Thyroid gland (tissue), 4 donors: ENCODE results near the gene NR2F1-AS1. TPM values are rescaled to one million over a fixed set of nuclear protein-coding genes. Genes with fewer than 3 reads are reported as not detected.

Experiments
- DNase-seq, 2 donors: peaks; one replicate each; pipeline ENCODE4 v3.0.0-alpha.2; 2019
- H3K27ac ChIP-seq, 3 donors: fragments of 200-600 bp; sonication (generic); 1 replicate in 2 of 3; 2 replicates in 1 of 3; pipeline ENCODE4 v1.5.1; 2016 to 2019; ENCODE audit warnings: mild to moderate bottlenecking in 1 of 3, moderate library complexity in 1 of 3
- H3K27me3 ChIP-seq: fragments of 200-600 bp; sonication (generic); one replicate; pipeline ENCODE4 v1.5.1; 2019
- H3K36me3 ChIP-seq, 2 donors: fragments of 200-600 bp; sonication (generic); one replicate each; pipeline ENCODE4 v1.5.1; 2016 to 2019
- H3K4me1 ChIP-seq, 2 donors: fragments of 200-600 bp; sonication (generic); one replicate each; pipeline ENCODE4 v1.5.1; 2017 to 2019
- H3K4me3 ChIP-seq, 3 donors: fragments of 200-600 bp; sonication (generic); replicated peaks in 1 of 3; 1 replicate in 2 of 3; 2 replicates in 1 of 3; pipeline ENCODE4 v1.5.1; 2016; ENCODE audit warnings: mild to moderate bottlenecking in 1 of 3
- H3K9me3 ChIP-seq: fragments of 200-600 bp; sonication (generic); one replicate; pipeline ENCODE4 v1.5.1; 2017
- CTCF ChIP-seq, 6 experiments: fragments of 200-600 bp in 3 of 6; fragments of 450-650 bp in 3 of 6; sonication (generic) in 3 of 6; IDR thresholded peaks; one replicate each; pipeline ENCODE4 v1.5.1; 2016 to 2019; ENCODE audit warnings: antibody characterized with exemption in 6 of 6, mild to moderate bottlenecking in 2 of 6, inconsistent platforms in 1 of 6, moderate library complexity in 1 of 6
- POLR2A ChIP-seq, 2 donors: fragments of 450-650 bp; IDR thresholded peaks; one replicate each; pipeline ENCODE4 v1.6.1; 2017; ENCODE audit warnings: antibody characterized with exemption in 2 of 2, mild to moderate bottlenecking in 2 of 2, moderate library complexity in 1 of 2
- WGBS, 2 donors: methylation state at CpG; one replicate each; pipeline ENCODE4 v1.1.5; 2017; 5-methylcytosine and 5-hydroxymethylcytosine counted together
- intact Hi-C: fragments of 100-400 bp; cut with DNase I; formaldehyde crosslinking; loops from one replicate; pipeline ENCODE4 v1.15.1; 2023
- total RNA-seq, 4 donors: library from RNA; depleted of rRNA; stranded (reverse); fragments of >200 nt; gene quantifications; one replicate each; pipeline ENCODE4 v1.2.3, GENCODE V29; 2016

NR2F1-AS1 gene
- total RNA-seq, 4 donors from 2014 or later: 4.1 to 13.8 (median 10.1) TPM

- WGBS, 2 donors: 49 to 62% methylated on average over 6 of the region's 6 CpGs
- TF ChIP-seq CTCF (IDR thresholded peaks at IDR 0.05): no peak
- no peak for TF ChIP-seq POLR2A (IDR thresholded peaks at IDR 0.05)
- H3K27me3 ChIP-seq: peaks cover 13% of the 10 kb centered on the region
- no peak overlapping the region for H3K4me3 ChIP-seq
- peaks cover 23 to 26% of the 10 kb centered on the region in 2 donors for H3K4me1 ChIP-seq
- H3K36me3 ChIP-seq: no peaks in the 10 kb centered on the region
- intact Hi-C loops: loop anchor here (10.0 kb wide), 1 partner anchor 491 kb away; no protein-coding TSS in a partner anchor
- no peak overlapping the region for H3K27ac ChIP-seq
- H3K9me3 ChIP-seq: no peaks in the 10 kb centered on the region
- DNase-seq: no peak
These were observed 5.3 kb downstream of the NR2F1-AS1 start for GRCh38 chr5:93575461-93576414.

DNA sequence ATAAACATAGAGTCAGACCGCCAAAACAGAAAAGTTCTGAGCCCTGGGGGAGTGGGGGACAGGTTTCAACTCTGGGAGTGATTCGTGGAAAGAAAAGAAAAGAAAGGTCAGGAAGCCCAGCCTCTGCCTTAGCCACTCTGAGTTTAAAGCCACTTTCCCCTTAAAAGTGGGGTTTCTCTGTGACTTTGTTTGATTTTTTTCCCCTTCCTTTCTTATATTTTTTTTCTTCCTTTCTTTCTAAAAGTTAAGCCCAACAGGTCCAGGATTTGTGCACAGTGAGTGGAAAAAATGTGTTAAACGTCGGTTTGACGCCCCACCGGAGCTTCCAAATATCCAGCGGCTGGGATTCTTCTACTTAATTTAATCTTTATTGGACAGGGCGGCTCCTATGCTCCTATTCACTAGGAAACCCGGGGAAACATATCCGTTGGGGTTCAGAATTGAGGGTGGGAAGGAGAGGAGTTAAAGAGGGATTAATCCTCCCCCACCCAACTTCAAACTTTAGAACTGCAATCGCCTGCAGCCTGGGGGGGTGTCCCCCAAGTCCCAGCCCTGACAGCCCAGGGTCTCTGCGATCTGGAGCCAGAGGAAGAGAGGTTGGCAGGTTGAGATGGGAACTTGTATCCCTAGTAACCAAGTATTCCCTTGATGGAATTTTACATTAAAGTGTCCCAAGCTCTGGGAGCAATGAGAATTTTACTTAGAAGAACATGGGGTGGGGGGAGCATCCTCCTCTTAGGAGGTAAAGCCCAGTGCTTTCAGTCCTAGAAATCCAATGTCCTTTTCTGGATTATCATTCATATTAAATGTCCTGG is 6.3 kb downstream of the NR2F1-AS1 start:
- Histone ChIP-seq H3K9me3 (no peaks in the 10 kb centered on the region), H3K4me1 (peaks cover 20 to 30% of the 10 kb centered on the region in 2 donors), H3K27me3 (peaks cover 21% of the 10 kb centered on the region), H3K4me3 (no peak overlapping the region), H3K36me3 (no peaks in the 10 kb centered on the region), H3K27ac (no peak overlapping the region)
- no peak for TF ChIP-seq POLR2A (IDR thresholded peaks at IDR 0.05)
- TF ChIP-seq CTCF (IDR thresholded peaks at IDR 0.05): no peak
- WGBS, 2 donors: 23 to 36% methylated on average over 12 of the region's 12 CpGs
- no peak for DNase-seq
- intact Hi-C loops: loop anchor here (10.0 kb wide), 1 partner anchor 490 kb away; no protein-coding TSS in a partner anchor

- no peaks in the 10 kb centered on the region for H3K9me3 ChIP-seq
- peaks cover 12 to 20% of the 10 kb centered on the region in 2 donors for H3K4me1 ChIP-seq
- no peak for TF ChIP-seq CTCF (IDR thresholded peaks at IDR 0.05)
- TF ChIP-seq POLR2A (IDR thresholded peaks at IDR 0.05): no peak
- H3K27ac ChIP-seq: peak overlapping the region in 1 of 3 donors; percentile 45
- peaks cover 21% of the 10 kb centered on the region for H3K27me3 ChIP-seq
- intact Hi-C loops: loop anchor here (10.0 kb wide), 1 partner anchor 489 kb away; no protein-coding TSS in a partner anchor
- WGBS, 2 donors: 31 to 39% methylated on average over 32 of the region's 32 CpGs
- no peak overlapping the region for H3K4me3 ChIP-seq
- DNase-seq: no peak
- no peaks in the 10 kb centered on the region for H3K36me3 ChIP-seq
These were observed 7.4 kb downstream of the NR2F1-AS1 start for GRCh38 chr5:93573354-93574351.

GRCh38 chr5:93572608-93573353 is 8.2 kb downstream of the NR2F1-AS1 start:
- Histone ChIP-seq H3K36me3 (no peaks in the 10 kb centered on the region), H3K4me3 (peak overlapping the region in 1 of 3 donors; percentile 14), H3K4me1 (peaks cover 12 to 19% of the 10 kb centered on the region in 2 donors), H3K27ac (peak overlapping the region; percentile 10 to 45 (median 23)), H3K9me3 (no peaks in the 10 kb centered on the region), H3K27me3 (peaks cover 21% of the 10 kb centered on the region)
- no peak for DNase-seq
- intact Hi-C loops: loop anchor here (10.0 kb wide), 1 partner anchor 488 kb away; no protein-coding TSS in a partner anchor
- 12 to 27% methylated on average over 38 to 45 of the region's 45 CpGs for WGBS, 2 donors
- TF ChIP-seq CTCF (IDR thresholded peaks at IDR 0.05) (no peak), POLR2A (IDR thresholded peaks at IDR 0.05) (no peak)
